Measurements from ENCODE around the gene SLC25A43. TPM values are rescaled to one million over a fixed set of nuclear protein-coding genes. Genes with fewer than 3 reads are reported as not detected.
A peak's percentile ranks its signal among the peaks of the same experiment; 100 is the strongest.
"Not testable (repeated sequence)": the region's sequence is repeated elsewhere in the genome, so short reads cannot be mapped to it uniquely, and the experiment has no call there.

Gene SLC25A43
- total RNA-seq (10 to 100 TPM in 1 of 2 donors, 1 to 10 TPM in 1; 5.7 to 13.3 TPM), polyA plus RNA-seq (ENCODE audit: insufficient read length in 2 of 2) (1 to 10 TPM; 1.9 to 3.8 TPM)
- long read RNA-seq, donor 1 = 0 reads
- long read RNA-seq, donor 2 = 0 reads
- long read RNA-seq, donor 3, partial matches to known transcripts = 0 of 2 reads
- long read RNA-seq, donor 3, other reads (novel, unspliced or antisense) = 0 of 2 reads
- long read RNA-seq, donor 4, partial matches to known transcripts = 0 of 4 reads
- long read RNA-seq, donor 4, other reads (novel, unspliced or antisense) = 0 of 4 reads

DNA sequence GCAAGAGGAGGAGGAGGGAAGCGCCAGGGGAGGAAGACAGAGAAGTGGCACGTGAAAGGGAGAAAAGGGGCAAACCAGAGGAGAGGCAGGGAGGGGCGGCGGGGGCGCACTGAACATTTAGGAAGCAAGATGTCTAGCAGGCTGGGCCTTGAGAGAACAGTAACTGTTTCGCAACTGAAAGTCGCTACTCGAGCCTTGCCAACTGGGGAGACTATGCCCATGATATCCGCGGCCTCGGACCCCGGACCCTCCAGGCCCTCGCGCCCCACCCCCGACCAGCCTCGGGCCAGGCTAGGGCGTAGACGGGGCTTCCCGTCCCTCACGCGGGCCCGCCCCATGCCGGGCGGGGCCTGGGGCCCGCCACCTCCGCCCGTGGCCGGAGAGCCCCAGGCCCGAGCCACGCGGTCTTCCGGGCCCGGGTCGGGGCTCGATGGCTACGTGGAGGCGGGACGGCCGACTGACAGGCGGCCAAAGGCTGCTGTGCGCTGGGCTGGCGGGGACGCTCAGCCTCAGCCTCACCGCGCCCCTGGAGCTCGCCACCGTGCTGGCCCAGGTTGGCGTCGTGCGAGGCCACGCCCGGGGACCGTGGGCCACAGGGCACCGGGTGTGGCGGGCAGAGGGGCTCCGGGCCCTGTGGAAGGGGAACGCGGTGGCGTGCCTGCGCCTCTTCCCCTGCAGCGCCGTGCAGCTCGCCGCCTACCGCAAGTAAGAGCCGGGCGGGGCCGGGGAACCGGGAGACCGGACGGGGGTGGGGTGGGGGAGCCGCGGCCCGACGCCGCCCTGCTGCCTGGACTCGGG lies at the start of gene SLC25A43:
Gene SLC25A43, plus strand, starts transcription at position 363 of the 798 bp plus-strand sequence. Its CDS starts 68 bp downstream, at position 431.
- H3K9me3 ChIP-seq (ENCODE audit: control insufficient read depth, insufficient read depth, low read length) = no peaks in the 10 kb centered on the region
- 21% methylated on average over 76 of the region's 77 CpGs for WGBS (ENCODE audit: insufficient coverage)

GRCh38 chrX:119359618-119360382 lies 39.3 kb upstream of the SLC25A43 start:
- no peaks in the 10 kb centered on the region for H3K27me3 ChIP-seq (ENCODE audit: control insufficient read depth, insufficient read depth, low read length)
- 59% methylated on average over 4 of the region's 4 CpGs for WGBS (ENCODE audit: insufficient coverage)

More for the DNA sequence above, at the start of gene SLC25A43:
- Histone ChIP-seq H3K27me3 (ENCODE audit: control insufficient read depth, insufficient read depth, low read length) (no peaks in the 10 kb centered on the region), H3K4me3 (ENCODE audit: low read depth, low read length) (peak within 1 kb of the TSS; percentile 42), H3K4me1 (ENCODE audit: control insufficient read depth, insufficient read depth, low read length) (peaks cover 6% of the 10 kb centered on the region), H3K36me3 (ENCODE audit: control insufficient read depth, insufficient read depth, low read length) (no peaks in the 10 kb centered on the region), H3K27ac (ENCODE audit: low read depth, low read length) (no peak within 1 kb of the TSS)
- DNase-seq (ENCODE audit: low read depth in 4 of 6, low spot score in 6 of 6) = peak in 2 of 6 donors; percentile 27 to 56

DNA sequence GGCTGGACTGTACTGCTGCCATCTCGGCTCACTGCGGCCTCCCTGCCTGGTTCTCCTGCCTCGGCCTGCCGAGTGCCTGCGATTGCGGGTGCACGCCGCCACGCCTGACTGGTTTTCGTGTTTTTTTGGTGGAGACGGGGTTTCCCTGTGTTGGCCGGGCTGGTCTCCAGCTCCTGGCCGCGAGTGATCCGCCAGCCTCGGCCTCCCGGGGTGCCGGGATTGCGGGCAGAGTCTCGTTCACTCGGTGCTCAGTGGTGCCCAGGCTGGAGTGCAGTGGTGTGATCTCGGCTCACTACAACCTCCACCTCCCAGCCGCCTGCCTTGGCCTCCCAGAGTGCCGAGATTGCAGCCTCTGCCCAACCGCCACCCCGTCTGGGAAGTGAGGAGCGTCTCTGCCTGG lies 37.7 kb upstream of the SLC25A43 start:
- not testable (repeated sequence) for H3K27me3 ChIP-seq (ENCODE audit: control insufficient read depth, insufficient read depth, low read length); H3K36me3 ChIP-seq (ENCODE audit: control insufficient read depth, insufficient read depth, low read length); H3K27ac ChIP-seq (ENCODE audit: low read depth, low read length); H3K4me1 ChIP-seq (ENCODE audit: control insufficient read depth, insufficient read depth, low read length); H3K9me3 ChIP-seq (ENCODE audit: control insufficient read depth, insufficient read depth, low read length); H3K4me3 ChIP-seq (ENCODE audit: low read depth, low read length); DNase-seq (ENCODE audit: low read depth in 4 of 6, low spot score in 6 of 6)
- WGBS (ENCODE audit: insufficient coverage) = 99% methylated on average over 14 of the region's 27 CpGs

More at GRCh38 chrX:119359618-119360382, 39.3 kb upstream of the SLC25A43 start:
- H3K27ac ChIP-seq (ENCODE audit: low read depth, low read length) = no peak overlapping the region
- H3K4me1 ChIP-seq (ENCODE audit: control insufficient read depth, insufficient read depth, low read length) = no peaks in the 10 kb centered on the region
- H3K4me3 ChIP-seq (ENCODE audit: low read depth, low read length) = no peak overlapping the region
- no peaks in the 10 kb centered on the region for H3K9me3 ChIP-seq (ENCODE audit: control insufficient read depth, insufficient read depth, low read length)
- no peak for DNase-seq (ENCODE audit: low read depth in 4 of 6, low spot score in 6 of 6)
- no peaks in the 10 kb centered on the region for H3K36me3 ChIP-seq (ENCODE audit: control insufficient read depth, insufficient read depth, low read length)

DNA sequence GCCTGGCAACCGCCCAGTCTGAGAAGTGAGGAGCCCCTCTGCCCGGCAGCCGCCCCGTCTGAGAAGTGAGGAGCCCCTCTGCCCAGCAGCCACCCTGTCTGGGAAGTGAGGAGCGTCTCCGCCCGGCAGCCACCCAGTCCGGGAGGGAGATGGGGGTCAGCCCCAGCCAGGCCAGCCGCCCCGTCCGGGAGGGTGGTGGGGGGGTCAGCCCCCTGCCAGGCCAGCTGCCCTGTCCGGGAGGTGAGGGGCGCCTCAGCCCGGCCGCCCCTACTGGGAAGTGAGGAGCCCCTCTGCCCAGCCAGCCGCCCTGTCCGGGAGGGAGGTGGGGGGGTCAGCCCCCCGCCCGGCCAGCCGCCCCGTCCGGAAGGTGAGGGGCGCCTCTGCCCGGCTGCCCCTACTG lies 37.1 kb upstream of the SLC25A43 start:
- H3K27ac ChIP-seq (ENCODE audit: low read depth, low read length); H3K36me3 ChIP-seq (ENCODE audit: control insufficient read depth, insufficient read depth, low read length); H3K4me1 ChIP-seq (ENCODE audit: control insufficient read depth, insufficient read depth, low read length); H3K4me3 ChIP-seq (ENCODE audit: low read depth, low read length); H3K27me3 ChIP-seq (ENCODE audit: control insufficient read depth, insufficient read depth, low read length); H3K9me3 ChIP-seq (ENCODE audit: control insufficient read depth, insufficient read depth, low read length); DNase-seq (ENCODE audit: low read depth in 4 of 6, low spot score in 6 of 6): not testable (repeated sequence)
- WGBS (ENCODE audit: insufficient coverage) = 92% methylated on average over 18 of the region's 24 CpGs

- Histone ChIP-seq H3K4me1 (ENCODE audit: control insufficient read depth, insufficient read depth, low read length) (no peaks in the 10 kb centered on the region), H3K27me3 (ENCODE audit: control insufficient read depth, insufficient read depth, low read length) (no peaks in the 10 kb centered on the region), H3K27ac (ENCODE audit: low read depth, low read length) (no peak overlapping the region), H3K4me3 (ENCODE audit: low read depth, low read length) (no peak overlapping the region), H3K36me3 (ENCODE audit: control insufficient read depth, insufficient read depth, low read length) (no peaks in the 10 kb centered on the region), H3K9me3 (ENCODE audit: control insufficient read depth, insufficient read depth, low read length) (no peaks in the 10 kb centered on the region)
- WGBS (ENCODE audit: insufficient coverage) = no CpG with 5 or more reads among the region's 6 CpGs
- no peak for DNase-seq (ENCODE audit: low read depth in 4 of 6, low spot score in 6 of 6)
Observed at GRCh38 chrX:119363391-119363790, 35.7 kb upstream of the SLC25A43 start.

- DNase-seq (ENCODE audit: low read depth in 4 of 6, low spot score in 6 of 6); H3K27ac ChIP-seq (ENCODE audit: low read depth, low read length); H3K36me3 ChIP-seq (ENCODE audit: control insufficient read depth, insufficient read depth, low read length); H3K27me3 ChIP-seq (ENCODE audit: control insufficient read depth, insufficient read depth, low read length); H3K4me1 ChIP-seq (ENCODE audit: control insufficient read depth, insufficient read depth, low read length); H3K4me3 ChIP-seq (ENCODE audit: low read depth, low read length); H3K9me3 ChIP-seq (ENCODE audit: control insufficient read depth, insufficient read depth, low read length): not testable (repeated sequence)
- WGBS (ENCODE audit: insufficient coverage) = no CpG with 5 or more reads among the region's 2 CpGs
Observed at GRCh38 chrX:119371861-119372260, 27.3 kb upstream of the SLC25A43 start.

- Histone ChIP-seq H3K36me3 (ENCODE audit: control insufficient read depth, insufficient read depth, low read length) (no peaks in the 10 kb centered on the region), H3K4me3 (ENCODE audit: low read depth, low read length) (no peak overlapping the region), H3K27ac (ENCODE audit: low read depth, low read length) (no peak overlapping the region), H3K4me1 (ENCODE audit: control insufficient read depth, insufficient read depth, low read length) (no peaks in the 10 kb centered on the region), H3K9me3 (ENCODE audit: control insufficient read depth, insufficient read depth, low read length) (no peaks in the 10 kb centered on the region), H3K27me3 (ENCODE audit: control insufficient read depth, insufficient read depth, low read length) (no peaks in the 10 kb centered on the region)
- no peak for DNase-seq (ENCODE audit: low read depth in 4 of 6, low spot score in 6 of 6)
- WGBS (ENCODE audit: insufficient coverage) = 27% methylated on average over 2 of the region's 2 CpGs
Observed at GRCh38 chrX:119374736-119375135, 24.4 kb upstream of the SLC25A43 start.

DNA sequence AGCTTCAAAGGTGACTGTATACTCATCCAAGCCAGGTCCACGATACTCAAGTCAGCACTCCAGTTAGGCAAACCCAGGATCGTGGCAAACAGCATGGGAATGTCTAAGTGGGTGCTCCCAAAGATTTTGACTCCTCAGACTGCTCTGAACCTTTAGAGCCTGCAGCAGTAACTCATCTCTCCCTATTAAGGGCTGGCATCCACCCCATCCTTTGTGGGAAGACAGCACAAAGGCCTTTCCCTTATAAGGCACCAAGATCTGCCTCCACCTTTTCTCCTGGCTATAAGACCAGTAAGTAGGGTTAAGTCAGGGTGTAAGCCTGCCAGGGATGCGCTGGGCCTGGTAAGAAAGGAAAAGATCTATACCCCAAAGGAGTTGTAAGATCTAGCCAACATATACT lies 23.6 kb upstream of the SLC25A43 start:
- no peaks in the 10 kb centered on the region for H3K36me3 ChIP-seq (ENCODE audit: control insufficient read depth, insufficient read depth, low read length)
- no peaks in the 10 kb centered on the region for H3K4me1 ChIP-seq (ENCODE audit: control insufficient read depth, insufficient read depth, low read length)
- H3K27ac ChIP-seq (ENCODE audit: low read depth, low read length) = no peak overlapping the region
- WGBS (ENCODE audit: insufficient coverage) = 76% methylated on average over 3 of the region's 3 CpGs
- no peak overlapping the region for H3K4me3 ChIP-seq (ENCODE audit: low read depth, low read length)
- no peak for DNase-seq (ENCODE audit: low read depth in 4 of 6, low spot score in 6 of 6)
- no peaks in the 10 kb centered on the region for H3K9me3 ChIP-seq (ENCODE audit: control insufficient read depth, insufficient read depth, low read length)
- no peaks in the 10 kb centered on the region for H3K27me3 ChIP-seq (ENCODE audit: control insufficient read depth, insufficient read depth, low read length)

- no peak overlapping the region for H3K4me3 ChIP-seq (ENCODE audit: low read depth, low read length)
- no peaks in the 10 kb centered on the region for H3K4me1 ChIP-seq (ENCODE audit: control insufficient read depth, insufficient read depth, low read length)
- H3K27ac ChIP-seq (ENCODE audit: low read depth, low read length) = no peak overlapping the region
- H3K36me3 ChIP-seq (ENCODE audit: control insufficient read depth, insufficient read depth, low read length) = no peaks in the 10 kb centered on the region
- H3K27me3 ChIP-seq (ENCODE audit: control insufficient read depth, insufficient read depth, low read length) = no peaks in the 10 kb centered on the region
- no peak for DNase-seq (ENCODE audit: low read depth in 4 of 6, low spot score in 6 of 6)
- no peaks in the 10 kb centered on the region for H3K9me3 ChIP-seq (ENCODE audit: control insufficient read depth, insufficient read depth, low read length)
- 77% methylated on average over 4 of the region's 5 CpGs for WGBS (ENCODE audit: insufficient coverage)
Observed at GRCh38 chrX:119376312-119376711, 22.8 kb upstream of the SLC25A43 start.
